Measurements from ENCODE around the gene TENM4. TPM values are rescaled to one million over a fixed set of nuclear protein-coding genes. Genes with fewer than 3 reads are reported as not detected.

The TENM4 gene
- total RNA-seq, 1 donor from 2014 or later: 43.2 TPM

- H3K27ac Mint-ChIP-seq (ENCODE audit: unreplicated experiment): no peak overlapping the region
- DNase-seq (ENCODE audit: low read depth, low spot score): no peak
- peaks cover 21% of the 10 kb centered on the region for H3K9me3 Mint-ChIP-seq
- H3K27me3 Mint-ChIP-seq (ENCODE audit: low read depth): no peaks in the 10 kb centered on the region
- TF ChIP-seq CTCF (conservative IDR thresholded peaks at IDR 0.05): no peak
- H3K4me3 Mint-ChIP-seq: no peak overlapping the region
- no peaks in the 10 kb centered on the region for H3K4me1 Mint-ChIP-seq
- peaks cover 10% of the 10 kb centered on the region for H3K36me3 Mint-ChIP-seq (ENCODE audit: low read depth)
Measured at GRCh38 chr11:78633516-78634310, 807.1 kb downstream of the TENM4 start.

- Mint-ChIP-seq H3K4me1 (no peaks in the 10 kb centered on the region), H3K27me3 (ENCODE audit: low read depth) (peaks cover 4% of the 10 kb centered on the region), H3K36me3 (ENCODE audit: low read depth) (peaks cover 12% of the 10 kb centered on the region), H3K4me3 (no peak overlapping the region), H3K9me3 (peaks cover 27% of the 10 kb centered on the region), H3K27ac (ENCODE audit: unreplicated experiment) (no peak overlapping the region)
- no peak for DNase-seq (ENCODE audit: low read depth, low spot score)
- TF ChIP-seq CTCF (conservative IDR thresholded peaks at IDR 0.05): no peak
Measured at GRCh38 chr11:78630561-78631303, 810.1 kb downstream of the TENM4 start.

GRCh38 chr11:78630155-78630554 lies 810.7 kb downstream of the TENM4 start:
- no peak overlapping the region for H3K4me3 Mint-ChIP-seq
- peaks cover 4% of the 10 kb centered on the region for H3K27me3 Mint-ChIP-seq (ENCODE audit: low read depth)
- no peak for TF ChIP-seq CTCF (conservative IDR thresholded peaks at IDR 0.05)
- H3K4me1 Mint-ChIP-seq: no peaks in the 10 kb centered on the region
- DNase-seq (ENCODE audit: low read depth, low spot score): no peak
- H3K27ac Mint-ChIP-seq (ENCODE audit: unreplicated experiment): no peak overlapping the region
- H3K9me3 Mint-ChIP-seq: peaks cover 27% of the 10 kb centered on the region
- H3K36me3 Mint-ChIP-seq (ENCODE audit: low read depth): peaks cover 12% of the 10 kb centered on the region

- Mint-ChIP-seq H3K9me3 (peaks cover 22% of the 10 kb centered on the region), H3K27ac (ENCODE audit: unreplicated experiment) (no peak overlapping the region), H3K27me3 (ENCODE audit: low read depth) (peaks cover 3% of the 10 kb centered on the region), H3K4me1 (no peaks in the 10 kb centered on the region), H3K4me3 (no peak overlapping the region), H3K36me3 (ENCODE audit: low read depth) (peaks cover 12% of the 10 kb centered on the region)
- no peak for TF ChIP-seq CTCF (conservative IDR thresholded peaks at IDR 0.05)
- DNase-seq (ENCODE audit: low read depth, low spot score): no peak
Measured at GRCh38 chr11:78622666-78623065, 818.2 kb downstream of the TENM4 start.

GRCh38 chr11:78620159-78620558 lies 820.7 kb downstream of the TENM4 start:
- Mint-ChIP-seq H3K36me3 (ENCODE audit: low read depth) (peaks cover 12% of the 10 kb centered on the region), H3K4me3 (no peak overlapping the region), H3K27ac (ENCODE audit: unreplicated experiment) (no peak overlapping the region)

More at GRCh38 chr11:78620159-78620558, 820.7 kb downstream of the TENM4 start:
- H3K9me3 Mint-ChIP-seq: peaks cover 17% of the 10 kb centered on the region
- no peaks in the 10 kb centered on the region for H3K27me3 Mint-ChIP-seq (ENCODE audit: low read depth)
- no peak for TF ChIP-seq CTCF (conservative IDR thresholded peaks at IDR 0.05)
- H3K4me1 Mint-ChIP-seq: no peaks in the 10 kb centered on the region
- DNase-seq (ENCODE audit: low read depth, low spot score): no peak
